ENCODE data around the gene INPP4A.
"Not testable (repeated sequence)": the region's sequence is repeated elsewhere in the genome, so short reads cannot be mapped to it uniquely, and the experiment has no call there.

INPP4A gene

GRCh38 chr2:98588880-98589431 lies 144.3 kb downstream of the INPP4A start:
- DNase-seq (ENCODE audit: low read depth) = no peak

GRCh38 chr2:98589489-98589888 lies 144.8 kb downstream of the INPP4A start:
- no peak for DNase-seq (ENCODE audit: low read depth)

GRCh38 chr2:98592565-98592964 lies 147.9 kb downstream of the INPP4A start:
- no peak for DNase-seq (ENCODE audit: low read depth)

GRCh38 chr2:98594665-98595064 lies 150.0 kb downstream of the INPP4A start:
- DNase-seq (ENCODE audit: low read depth) = not testable (repeated sequence)

GRCh38 chr2:98598781-98599428 lies 154.2 kb downstream of the INPP4A start:
- DNase-seq (ENCODE audit: low read depth) = peak; percentile 41

- peak; percentile 54 for DNase-seq (ENCODE audit: low read depth)
These were observed 157.0 kb downstream of the INPP4A start for GRCh38 chr2:98601532-98602132.

- DNase-seq (ENCODE audit: low read depth) = no peak
These were observed 159.9 kb downstream of the INPP4A start for GRCh38 chr2:98604547-98604946.

- DNase-seq (ENCODE audit: low read depth) = no peak
These were observed 160.4 kb downstream of the INPP4A start for GRCh38 chr2:98605076-98605475.

GRCh38 chr2:98606431-98606830 lies 161.8 kb downstream of the INPP4A start:
- no peak for DNase-seq (ENCODE audit: low read depth)

GRCh38 chr2:98607104-98607503 lies 162.4 kb downstream of the INPP4A start:
- no peak for DNase-seq (ENCODE audit: low read depth)

GRCh38 chr2:98607741-98608115 lies 163.1 kb downstream of the INPP4A start:
- no peak for DNase-seq (ENCODE audit: low read depth)

- peak; percentile 89 for DNase-seq (ENCODE audit: low read depth)
These were observed 163.7 kb downstream of the INPP4A start, which contains the start of the genes COA5 and UNC50 for GRCh38 chr2:98608116-98608961. Gene COA5 (minus strand): TSS chr2:98608512. CDS start chr2:98608405, 107 bp downstream. Gene UNC50 (plus strand): TSS chr2:98608589. CDS start chr2:98609760, 1,171 bp downstream.

- DNase-seq (ENCODE audit: low read depth) = peak; percentile 54
These were observed 164.4 kb downstream of the INPP4A start for GRCh38 chr2:98608962-98609604.

- no peak for DNase-seq (ENCODE audit: low read depth)
These were observed 169.5 kb downstream of the INPP4A start for GRCh38 chr2:98614024-98614739.

GRCh38 chr2:98615481-98615880 lies 170.8 kb downstream of the INPP4A start:
- no peak for DNase-seq (ENCODE audit: low read depth)

- no peak for DNase-seq (ENCODE audit: low read depth)
These were observed 172.5 kb downstream of the INPP4A start for GRCh38 chr2:98617149-98617548.

GRCh38 chr2:98623657-98624056 lies 179.0 kb downstream of the INPP4A start:
- peak; percentile 9 for DNase-seq (ENCODE audit: low read depth)

GRCh38 chr2:98632351-98632750 lies 187.7 kb downstream of the INPP4A start:
- no peak for DNase-seq (ENCODE audit: low read depth)

GRCh38 chr2:98634406-98635092 lies 189.9 kb downstream of the INPP4A start:
- peak; percentile 11 for DNase-seq (ENCODE audit: low read depth)

- no peak for DNase-seq (ENCODE audit: low read depth)
These were observed 192.9 kb downstream of the INPP4A start for GRCh38 chr2:98637401-98638147.

Measured in EH (cell line).